D721Med (cell line): ENCODE results near the gene SCCPDH.

Experiments
- DNase-seq: peaks from one replicate; pipeline ENCODE4 v3.0.0; 2011; ENCODE audit warnings: low spot score; ENCODE audit not compliant: insufficient read length
- FAIRE-seq: peaks from 2 replicates; lab custom pipeline; 2011; peaks lifted over from hg19 to GRCh38; lab: Jason Lieb, UNC
- CTCF ChIP-seq: IDR thresholded peaks from 2 replicates; pipeline ENCODE4 v1.5.1; 2012; ENCODE audit warnings: mild to moderate bottlenecking, control low read depth; ENCODE audit not compliant: insufficient read depth; ENCODE audit errors: missing control alignments

The SCCPDH gene

DNA sequence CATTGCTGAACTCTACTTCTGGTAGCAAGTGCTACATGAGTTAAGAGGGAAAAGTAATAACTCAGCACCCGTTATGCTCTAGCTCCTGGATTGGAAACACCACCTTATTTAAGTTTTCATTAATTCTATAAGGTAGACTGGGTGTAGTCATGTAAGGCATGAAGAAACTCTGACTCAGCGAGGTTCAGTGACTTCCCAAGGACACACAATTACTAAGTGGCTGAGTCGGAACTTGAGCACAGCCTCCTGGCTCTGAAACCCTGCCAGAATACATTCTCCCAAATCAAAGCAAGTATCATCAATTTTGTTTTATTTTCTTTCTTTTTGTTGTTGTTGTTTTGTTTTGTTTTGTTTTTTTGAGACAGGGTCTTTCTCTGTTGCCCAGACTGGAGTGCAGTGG is 29.1 kb upstream of the SCCPDH start:
- no peak for FAIRE-seq
- TF ChIP-seq CTCF, result no peak
- DNase-seq, result no peak

DNA sequence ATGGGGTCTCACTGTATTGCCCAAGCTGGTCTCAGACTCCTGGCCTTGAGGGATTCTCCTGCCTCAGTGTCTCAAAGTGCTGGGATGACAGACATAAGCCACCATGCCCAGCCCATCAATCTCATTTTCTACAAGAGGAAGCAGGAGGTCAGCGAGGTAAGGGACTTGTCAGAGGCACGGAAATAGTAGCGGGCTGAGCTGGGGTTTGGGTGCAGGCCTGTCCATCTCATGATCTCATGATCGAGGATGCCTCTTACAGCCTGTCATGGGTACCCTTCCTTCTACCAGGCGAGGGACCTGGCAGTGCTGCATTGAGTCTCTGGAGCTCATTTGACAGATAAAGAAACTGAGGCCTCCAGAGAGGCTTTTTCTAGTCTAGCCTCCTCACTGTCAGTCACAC is 28.5 kb upstream of the SCCPDH start:
- TF ChIP-seq CTCF, result no peak
- DNase-seq (no peak), FAIRE-seq (no peak)

GRCh38 chr1:246698466-246699094 is 25.6 kb upstream of the SCCPDH start:
- no peak for FAIRE-seq
- DNase-seq, result no peak
- TF ChIP-seq CTCF, result no peak

- DNase-seq (peak; percentile 90), FAIRE-seq (peak; percentile 79)
- TF ChIP-seq CTCF, result peak; percentile 98
Measured at GRCh38 chr1:246699095-246699735, 25.0 kb upstream of the SCCPDH start.

GRCh38 chr1:246703581-246703980 is 20.6 kb upstream of the SCCPDH start:
- no peak for FAIRE-seq
- no peak for DNase-seq
- no peak for TF ChIP-seq CTCF

DNA sequence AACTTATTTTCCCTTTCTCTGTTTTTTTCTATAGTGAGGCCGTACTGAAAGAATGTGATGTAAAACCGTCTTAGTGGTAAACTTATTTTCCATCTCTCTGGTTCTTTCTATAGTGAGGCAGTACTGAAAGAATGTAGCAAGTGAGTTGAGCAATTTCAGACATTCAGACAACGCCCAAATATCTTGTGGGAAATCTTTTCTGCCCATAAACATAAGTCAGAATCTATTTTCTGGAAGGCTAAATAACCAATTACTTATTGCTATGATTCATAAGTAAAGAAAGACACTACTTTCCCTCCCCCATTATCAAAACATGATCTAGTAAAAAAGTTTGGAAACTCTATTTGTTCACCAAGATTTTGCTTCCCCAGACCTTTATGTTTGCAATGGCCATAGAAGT is 18.8 kb upstream of the SCCPDH start:
- no peak for DNase-seq
- no peak for FAIRE-seq

More for the DNA sequence above, 18.8 kb upstream of the SCCPDH start:
- no peak for TF ChIP-seq CTCF
